ENCODE data around the gene FDX1. TPM values are rescaled to one million over a fixed set of nuclear protein-coding genes. Genes with fewer than 3 reads are reported as not detected.
"Not testable (repeated sequence)": the region's sequence is repeated elsewhere in the genome, so short reads cannot be mapped to it uniquely, and the experiment has no call there.

FDX1 gene
- polyA plus RNA-seq, 2 of the 4 experiments (the other 2 are of a cell fraction) = 13.3 to 15.0 TPM

- no peak for TF ChIP-seq FOSB (CRISPR knock-in tag; IDR thresholded peaks at IDR 0.05)
- TF ChIP-seq EHMT2 (IDR thresholded peaks at IDR 0.05; ENCODE audit: low read depth) = no peak
- no peak for TF ChIP-seq ZC3H11A (IDR thresholded peaks at IDR 0.05)
- TF ChIP-seq KDM5A (IDR thresholded peaks at IDR 0.05) = no peak
- TF ChIP-seq ELK1 (IDR thresholded peaks at IDR 0.05; ENCODE audit: low read depth, low read length) = no peak
- TF ChIP-seq CBX2 (IDR thresholded peaks at IDR 0.05; ENCODE audit: borderline replicate concordance, low read depth) = no peak
- 0 out of 2 replicates have a peak, but pooled peaks have one; percentile 17 for TF ChIP-seq PHF8 (IDR thresholded peaks at IDR 0.05; ENCODE audit: borderline replicate concordance, low read depth)
- no peak for TF ChIP-seq EP300 (IDR thresholded peaks at IDR 0.05)
- TF ChIP-seq TP53 (CRISPR knock-in tag; IDR thresholded peaks at IDR 0.05) = no peak
- TF ChIP-seq MAFK (IDR thresholded peaks at IDR 0.05; ENCODE audit: partially characterized antibody) = no peak
- no peak for TF ChIP-seq ZSCAN20 (CRISPR knock-in tag; IDR thresholded peaks at IDR 0.05)
Observed at GRCh38 chr11:110429731-110430266, at the start of gene FDX1 (continued).

DNA sequence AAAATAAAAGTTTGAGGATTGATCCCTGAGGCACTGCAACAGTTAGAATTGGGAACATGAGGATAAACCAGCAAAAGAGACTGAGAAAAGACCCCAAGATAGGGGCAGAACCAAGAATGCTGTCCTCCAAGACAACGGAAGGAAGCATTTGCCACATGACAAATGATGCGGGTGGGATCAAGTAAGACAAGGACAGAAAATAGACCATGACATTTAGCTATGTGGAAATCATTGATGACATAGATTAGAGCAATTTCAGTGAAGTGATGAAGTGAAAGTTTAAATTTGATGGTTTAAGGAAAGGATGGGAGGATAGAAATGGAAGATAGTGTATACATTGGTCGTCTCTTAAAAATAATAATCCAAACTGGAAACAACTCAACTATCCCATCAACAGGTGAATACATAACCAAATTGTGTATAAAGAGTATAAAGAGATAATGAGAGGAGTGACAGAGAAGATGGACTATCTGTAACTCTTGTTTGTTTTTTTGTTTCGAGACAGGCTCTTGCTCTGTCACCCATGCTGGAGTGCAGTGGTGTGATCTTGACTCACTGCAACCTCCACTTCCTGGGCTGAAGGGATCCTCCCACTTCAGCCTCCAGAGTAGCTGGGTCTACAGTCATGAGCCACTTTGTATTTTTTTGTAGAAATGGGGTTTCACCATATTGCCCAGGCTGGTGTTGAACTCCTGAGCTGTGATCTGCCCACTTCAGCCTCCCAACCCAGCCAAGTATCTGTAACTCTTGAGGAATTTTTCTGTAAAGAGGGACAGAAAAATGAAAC lies 48.7 kb upstream of the FDX1 start:
- Histone ChIP-seq H3K27ac (no peak overlapping the region), H3K4me2 (no peak overlapping the region), H3K4me1 (peaks cover 14% of the 10 kb centered on the region), H3K4me3 (no peak overlapping the region), H3K9me3 (no peaks in the 10 kb centered on the region)
- TF ChIP-seq SMC3 (IDR thresholded peaks at IDR 0.05) (no peak), CEBPB (IDR thresholded peaks at IDR 0.05) (no peak)
- WGBS (ENCODE audit: missing lambda C conversion rate) = 72% methylated on average over 4 of the region's 4 CpGs
- FAIRE-seq (no peak), DNase-seq (ENCODE audit: low read depth in 1 of 2, low spot score in 1 of 2) (no peak), ATAC-seq (no peak)
- CTCF ChIA-PET = no interaction called here
- POLR2A ChIA-PET = no interaction called here

DNA sequence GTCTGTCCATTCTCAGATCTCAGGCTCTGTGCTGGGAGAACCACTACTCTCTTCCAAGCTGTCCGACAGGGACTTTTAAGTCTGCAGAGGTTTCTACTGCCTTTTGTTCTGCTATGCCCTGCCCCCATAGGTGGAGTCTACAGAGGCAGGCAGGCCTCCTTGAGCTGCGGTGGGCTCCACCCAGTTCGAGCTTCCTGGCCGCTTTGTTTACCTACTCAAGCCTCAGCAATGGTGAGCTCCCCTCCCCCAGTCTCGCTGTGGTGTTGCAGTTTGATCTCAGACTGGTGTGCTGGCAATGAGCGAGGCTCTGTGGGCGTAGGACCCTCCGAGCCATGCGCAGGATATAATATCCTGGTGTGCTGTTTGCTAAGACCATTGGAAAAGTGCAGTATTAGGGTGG lies 41.5 kb upstream of the FDX1 start:
- 84% methylated on average over 5 of the region's 9 CpGs for WGBS (ENCODE audit: missing lambda C conversion rate)
- POLR2A ChIA-PET; FAIRE-seq; ATAC-seq; CTCF ChIA-PET; H3K4me2 ChIP-seq; H3K27ac ChIP-seq; DNase-seq (ENCODE audit: low read depth in 1 of 2, low spot score in 1 of 2); H3K4me1 ChIP-seq; H3K4me3 ChIP-seq; H3K9me3 ChIP-seq: not testable (repeated sequence)

DNA sequence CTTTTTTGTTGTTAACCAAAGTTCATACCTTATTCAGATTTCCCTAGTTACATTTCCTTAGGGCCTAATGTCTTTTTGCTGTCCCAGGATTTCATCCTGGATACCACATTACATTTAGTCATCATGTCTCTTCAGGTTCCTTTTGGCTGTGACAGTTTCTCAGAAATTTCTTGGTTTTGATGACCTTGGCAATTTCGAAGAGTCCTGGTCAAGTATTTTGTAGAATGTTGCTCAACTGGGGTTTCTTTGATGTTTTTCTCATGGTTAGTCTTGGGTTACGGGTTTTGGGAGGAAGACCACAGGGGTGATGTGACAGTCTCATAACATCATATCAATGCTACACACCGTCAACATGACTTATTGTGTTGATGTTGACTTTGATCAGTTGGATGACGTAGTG lies 39.8 kb upstream of the FDX1 start:
- H3K4me2 ChIP-seq = no peak overlapping the region
- no peak for DNase-seq (ENCODE audit: low read depth in 1 of 2, low spot score in 1 of 2)
- peaks cover 5% of the 10 kb centered on the region; the same call in 2 of the 3 replicates for H3K9me3 ChIP-seq
- ChIA-PET CTCF (no interaction called here), POLR2A (no interaction called here)
- H3K4me1 ChIP-seq = no peaks in the 10 kb centered on the region
- no peak for FAIRE-seq
- WGBS (ENCODE audit: missing lambda C conversion rate) = 60% methylated on average over 4 of the region's 4 CpGs
- ATAC-seq = no peak
- H3K4me3 ChIP-seq = no peak overlapping the region
- no peak overlapping the region for H3K27ac ChIP-seq
- TF ChIP-seq TFCP2L1 (CRISPR knock-in tag; IDR thresholded peaks at IDR 0.05) = no peak
- peak; percentile 54 for TF ChIP-seq MAFK (IDR thresholded peaks at IDR 0.05; ENCODE audit: partially characterized antibody)

- WGBS (ENCODE audit: missing lambda C conversion rate) = 70% methylated on average over 3 of the region's 3 CpGs
- FAIRE-seq (no peak), DNase-seq (ENCODE audit: low read depth in 1 of 2, low spot score in 1 of 2) (no peak), ATAC-seq (no peak)
- no peak overlapping the region for H3K27ac ChIP-seq
- ChIA-PET CTCF (interaction anchor here (1.2 kb wide), 1 partner anchor 14 kb away, joined by 3 read pairs; no protein-coding TSS in a partner anchor), POLR2A (no interaction called here)
- TF ChIP-seq NFE2L2 (conservative IDR thresholded peaks at IDR 0.05; ENCODE audit: low read length) (no peak), EHF (CRISPR knock-in tag; IDR thresholded peaks at IDR 0.05) (no peak), TP53 (CRISPR knock-in tag; IDR thresholded peaks at IDR 0.05) (no peak), JUN (IDR thresholded peaks at IDR 0.05) (no peak), HOXB13 (CRISPR knock-in tag; IDR thresholded peaks at IDR 0.05; ENCODE audit: low read depth) (no peak)
- no peak overlapping the region for H3K4me3 ChIP-seq
- H3K9me3 ChIP-seq = peaks cover 8% of the 10 kb centered on the region; the same call in 2 of the 3 replicates
- H3K4me1 ChIP-seq = no peaks in the 10 kb centered on the region
- H3K4me2 ChIP-seq = no peak overlapping the region
Observed at GRCh38 chr11:110392056-110392455, 37.7 kb upstream of the FDX1 start.

DNA sequence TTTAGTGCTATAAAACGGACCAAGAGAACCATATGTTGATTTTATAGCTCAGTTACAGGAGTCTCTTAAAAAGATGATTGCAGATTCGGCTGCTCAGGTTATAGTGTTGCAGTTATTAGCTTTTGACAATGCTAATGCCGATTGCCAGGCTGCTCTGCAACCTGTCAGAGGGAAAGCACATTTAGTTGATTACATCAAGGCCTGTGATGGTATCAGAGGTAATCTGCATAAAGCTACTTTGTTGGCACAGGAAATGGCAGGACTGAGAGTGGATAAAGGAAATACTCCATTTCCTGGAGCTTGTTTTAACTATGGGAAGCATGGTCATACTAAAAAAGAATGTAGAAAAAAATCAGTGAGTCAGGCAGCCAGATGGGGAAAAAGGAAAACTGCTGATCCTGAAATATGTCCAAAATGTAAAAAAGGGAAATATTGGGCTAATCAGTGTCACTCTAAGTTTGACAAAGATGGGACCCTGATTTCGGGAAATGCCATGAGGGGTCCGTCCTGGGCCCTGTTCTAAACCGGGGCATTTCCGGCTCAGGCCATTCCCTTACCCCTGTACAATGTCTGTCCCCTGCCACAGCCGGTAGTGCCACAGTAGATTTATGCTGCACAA lies 32.0 kb upstream of the FDX1 start:
- H3K4me3 ChIP-seq; CTCF ChIA-PET; DNase-seq (ENCODE audit: low read depth in 1 of 2, low spot score in 1 of 2); POLR2A ChIA-PET; H3K9me3 ChIP-seq; ATAC-seq; H3K27ac ChIP-seq; H3K4me1 ChIP-seq; FAIRE-seq; H3K4me2 ChIP-seq: not testable (repeated sequence)
- WGBS (ENCODE audit: missing lambda C conversion rate) = 63% methylated on average over 8 of the region's 8 CpGs

Measured in A549 (cell line).